ENCODE results near the gene PFKM. TPM values are rescaled to one million over a fixed set of nuclear protein-coding genes. Genes with fewer than 3 reads are reported as not detected.
A peak's percentile ranks its signal among the peaks of the same experiment; 100 is the strongest.

PFKM gene
- total RNA-seq, 4 donors from 2014 or later = 24.1 to 47.7 (median 31.3) TPM

DNA sequence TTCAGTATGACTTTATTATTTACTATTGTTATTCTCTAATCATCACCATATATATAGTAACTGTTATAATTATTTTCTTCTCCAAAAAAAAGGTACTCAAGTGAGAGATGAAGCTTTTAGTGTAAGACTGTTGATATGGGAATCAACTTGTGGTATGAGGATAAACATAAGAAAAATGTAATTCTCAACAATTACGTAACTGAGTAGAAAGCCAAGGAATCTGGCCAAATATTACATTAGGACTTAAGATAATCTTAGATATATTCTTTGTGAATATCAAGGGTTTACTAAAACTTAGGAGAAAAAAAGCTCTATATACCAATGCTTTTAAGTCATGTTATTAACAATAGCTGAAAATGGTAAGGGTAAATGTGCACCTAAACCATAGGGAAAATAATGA, 26.6 kb upstream of the PFKM start:
- TF ChIP-seq, protein P1, sequence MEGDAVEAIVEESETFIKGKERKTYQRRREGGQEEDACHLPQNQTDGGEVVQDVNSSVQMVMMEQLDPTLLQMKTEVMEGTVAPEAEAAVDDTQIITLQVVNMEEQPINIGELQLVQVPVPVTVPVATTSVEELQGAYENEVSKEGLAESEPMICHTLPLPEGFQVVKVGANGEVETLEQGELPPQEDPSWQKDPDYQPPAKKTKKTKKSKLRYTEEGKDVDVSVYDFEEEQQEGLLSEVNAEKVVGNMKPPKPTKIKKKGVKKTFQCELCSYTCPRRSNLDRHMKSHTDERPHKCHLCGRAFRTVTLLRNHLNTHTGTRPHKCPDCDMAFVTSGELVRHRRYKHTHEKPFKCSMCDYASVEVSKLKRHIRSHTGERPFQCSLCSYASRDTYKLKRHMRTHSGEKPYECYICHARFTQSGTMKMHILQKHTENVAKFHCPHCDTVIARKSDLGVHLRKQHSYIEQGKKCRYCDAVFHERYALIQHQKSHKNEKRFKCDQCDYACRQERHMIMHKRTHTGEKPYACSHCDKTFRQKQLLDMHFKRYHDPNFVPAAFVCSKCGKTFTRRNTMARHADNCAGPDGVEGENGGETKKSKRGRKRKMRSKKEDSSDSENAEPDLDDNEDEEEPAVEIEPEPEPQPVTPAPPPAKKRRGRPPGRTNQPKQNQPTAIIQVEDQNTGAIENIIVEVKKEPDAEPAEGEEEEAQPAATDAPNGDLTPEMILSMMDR (IDR thresholded peaks at IDR 0.05) = no peak
- ATAC-seq (ENCODE audit: low FRiP score) (no peak), DNase-seq (ENCODE audit: low spot score) (no peak)

DNA sequence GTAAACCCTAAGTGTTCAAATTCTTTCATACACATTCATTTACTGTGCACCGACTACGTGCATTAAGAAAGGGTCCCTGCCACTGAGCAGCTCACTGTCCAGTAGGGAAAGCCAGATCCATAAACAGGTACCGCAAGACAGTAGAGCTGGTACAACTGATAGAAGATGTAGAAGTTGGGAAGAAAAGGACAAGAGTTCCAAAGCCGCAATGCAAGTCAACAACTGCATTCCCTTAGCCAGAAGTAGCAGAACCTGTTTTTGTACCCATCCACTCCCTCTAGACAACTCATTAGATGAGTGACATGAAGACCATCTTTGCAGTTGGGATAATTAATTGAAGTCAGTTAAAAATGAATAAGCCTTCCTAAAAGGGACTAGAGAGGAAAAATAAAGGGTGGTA, 14.6 kb upstream of the PFKM start:
- TF ChIP-seq, protein P1 (IDR thresholded peaks at IDR 0.05) = no peak
- ATAC-seq (ENCODE audit: low FRiP score) (no peak), DNase-seq (ENCODE audit: low spot score) (no peak)

DNA sequence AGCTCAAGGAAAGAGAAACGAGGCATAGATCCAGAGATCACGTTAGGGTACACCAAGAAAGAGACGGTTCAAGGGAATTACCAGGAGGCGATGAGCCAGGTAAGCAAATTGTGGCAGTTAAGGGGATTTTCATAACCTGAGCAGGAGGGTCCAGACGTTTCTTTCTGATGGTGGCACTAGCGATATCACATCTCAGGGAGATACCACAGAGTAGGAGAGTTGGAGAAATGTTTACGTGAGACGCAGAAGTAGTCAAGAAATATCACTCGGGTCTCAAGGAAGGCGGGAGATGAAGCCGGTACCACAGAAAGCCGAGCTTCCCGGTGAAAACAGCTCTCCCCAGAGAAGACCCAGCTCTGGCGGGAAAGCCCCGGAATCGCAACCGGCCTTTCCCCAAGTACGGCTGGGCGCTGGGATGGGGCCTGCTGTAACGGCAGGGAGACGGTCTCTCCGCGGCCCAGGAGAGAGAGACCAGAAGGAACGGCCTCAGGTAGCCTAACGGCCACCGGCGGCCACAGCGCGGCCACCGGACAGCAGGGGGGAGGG, 13.8 kb upstream of the PFKM start:
- ATAC-seq (ENCODE audit: low FRiP score) = no peak
- TF ChIP-seq, protein P1 (IDR thresholded peaks at IDR 0.05) = no peak
- DNase-seq (ENCODE audit: low spot score) = no peak

DNA sequence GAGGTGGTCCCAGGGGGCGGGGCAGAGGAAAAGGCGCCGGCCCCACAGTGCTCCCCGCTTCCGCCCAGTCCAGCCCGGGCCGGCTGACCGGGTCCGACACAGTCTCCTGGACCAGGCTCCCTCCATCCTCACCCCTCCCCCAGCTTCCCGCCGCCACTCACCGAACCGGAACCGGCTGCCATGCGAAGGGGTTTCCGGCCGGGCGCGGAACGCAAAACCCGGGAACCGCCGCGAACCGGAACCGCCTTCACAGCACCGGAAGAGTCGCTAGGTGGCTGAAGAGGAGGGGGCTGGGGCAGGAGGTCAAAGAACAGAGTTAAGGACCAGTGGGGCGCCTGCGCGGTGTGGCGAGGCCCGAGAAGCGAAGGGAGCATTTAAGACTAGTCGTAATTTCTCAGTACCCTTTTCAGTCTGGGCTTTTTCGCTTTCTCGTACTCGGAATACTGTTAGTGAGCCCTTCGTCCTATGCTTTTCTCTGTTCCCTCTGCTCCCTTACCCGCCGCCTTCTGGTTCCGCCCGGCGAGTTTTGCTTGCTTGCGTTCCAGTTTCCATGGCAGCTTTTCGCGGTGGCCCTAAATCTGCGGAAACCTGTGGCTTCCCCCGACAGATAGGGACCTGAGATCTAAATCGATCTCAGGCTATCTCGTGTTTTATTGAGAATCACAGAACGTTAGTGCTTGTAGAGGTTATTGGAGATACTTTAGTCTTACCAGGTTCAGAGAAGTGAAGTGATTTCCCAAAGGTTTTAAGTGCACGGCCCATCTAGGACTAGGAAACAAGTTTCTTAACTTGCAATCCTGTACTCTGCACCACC, 13.1 kb upstream of the PFKM start, which contains the start of gene SENP1:
TSS of gene SENP1 (minus strand) at position 213 of the 814 bp plus-strand sequence. CDS start 4,607 bp downstream, outside the sequence.
- DNase-seq (ENCODE audit: low spot score) (peak; percentile 65), ATAC-seq (ENCODE audit: low FRiP score) (peak; percentile 97)
- TF ChIP-seq, protein P1 (IDR thresholded peaks at IDR 0.05) = no peak

DNA sequence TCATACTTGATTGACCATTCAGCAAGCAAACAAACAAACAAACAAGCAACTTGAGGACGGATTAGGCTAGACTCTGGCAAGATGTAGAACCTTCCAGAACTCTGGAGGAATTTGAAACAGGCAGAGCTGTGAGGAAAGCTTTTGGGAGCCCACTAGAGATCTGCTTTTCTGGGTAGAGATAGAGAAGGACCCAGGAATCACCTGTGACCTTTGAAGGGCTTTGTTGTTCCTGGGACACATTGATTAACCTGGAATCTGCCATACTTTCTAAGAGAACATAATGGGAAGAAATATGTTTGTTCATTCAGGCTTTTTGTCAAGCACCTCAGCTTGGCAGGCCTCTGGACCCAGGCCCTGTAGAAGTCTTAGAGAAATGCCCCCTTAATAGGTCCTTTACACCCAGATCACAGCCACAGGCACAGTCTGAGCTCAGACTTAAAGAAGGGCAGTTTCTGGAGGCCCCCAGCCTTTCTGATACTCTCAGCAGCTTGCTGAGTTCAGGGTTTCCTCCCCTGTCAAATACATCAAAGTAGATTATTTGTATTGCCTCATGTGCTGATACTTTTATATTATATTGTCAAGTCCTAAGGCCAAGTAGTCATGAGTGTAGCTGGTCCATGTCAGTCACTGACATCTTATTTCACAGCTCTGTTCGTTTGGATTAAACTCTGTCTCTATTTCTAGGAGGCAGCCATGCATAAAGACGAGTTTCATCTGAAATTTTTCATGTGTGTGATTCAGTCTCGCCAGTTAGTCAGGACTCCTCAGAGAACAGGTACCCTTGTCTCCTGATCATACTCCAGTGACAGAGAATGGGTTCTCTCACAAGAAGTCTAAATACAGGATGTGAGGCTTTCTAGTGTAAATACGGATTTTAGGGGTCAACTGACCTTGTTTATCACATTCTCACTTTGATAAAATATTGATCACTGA, 12.2 kb upstream of the PFKM start:
- no peak for ATAC-seq (ENCODE audit: low FRiP score)
- TF ChIP-seq, protein P1 (IDR thresholded peaks at IDR 0.05) = no peak
- DNase-seq (ENCODE audit: low spot score) = no peak

DNA sequence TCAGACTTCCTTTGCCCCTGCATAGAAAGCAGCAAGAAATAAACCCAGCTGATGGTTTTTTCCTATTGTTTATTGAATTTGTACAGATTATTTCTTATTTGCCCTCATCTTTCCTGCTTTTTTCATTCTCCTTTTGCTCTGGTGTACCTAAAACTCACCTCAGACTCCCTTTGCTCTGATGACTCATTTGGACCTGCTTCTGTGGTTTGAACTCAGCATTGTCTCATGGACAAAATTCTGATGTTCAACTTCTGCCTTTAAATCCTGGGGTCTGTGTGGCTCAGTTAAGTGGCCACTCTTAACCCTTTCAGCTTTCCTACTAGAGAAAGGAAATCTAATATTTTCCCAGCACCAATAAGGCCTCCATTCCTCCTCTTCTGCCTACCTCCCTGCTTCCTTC, 9.7 kb upstream of the PFKM start:
- TF ChIP-seq, protein P1 (IDR thresholded peaks at IDR 0.05) = no peak
- DNase-seq (ENCODE audit: low spot score) (no peak), ATAC-seq (ENCODE audit: low FRiP score) (no peak)
